ENCODE measurements around the gene ERICH6B. TPM values are rescaled to one million over a fixed set of nuclear protein-coding genes. Genes with fewer than 3 reads are reported as not detected.

The ERICH6B gene
- total and polyA plus RNA-seq, 2 of the 8 experiments (the other 6 are each of a cell fraction or from before 2014, with no cell fraction given) = not detected

DNA sequence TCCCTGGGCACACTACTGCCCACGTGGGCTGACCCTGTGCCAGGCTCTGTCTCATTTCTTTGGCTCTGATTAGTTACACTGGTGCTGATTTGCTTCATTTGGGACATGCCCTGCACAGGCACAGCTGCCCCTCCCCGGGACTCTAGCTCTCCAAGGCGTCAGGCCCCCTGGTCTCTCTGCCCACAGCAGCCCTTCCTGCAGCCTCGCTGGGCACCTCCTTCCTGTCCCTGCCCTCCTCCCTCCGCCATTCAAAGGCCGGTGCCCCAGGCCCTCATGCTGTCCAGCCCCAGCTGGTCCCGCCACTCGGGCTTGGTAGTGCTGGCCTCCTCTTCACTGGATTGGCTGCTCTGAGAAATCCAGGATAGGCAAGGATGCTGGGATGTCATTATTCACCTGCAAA, 73.1 kb downstream of the ERICH6B start (continued):
- no peak for TF ChIP-seq RAD21 (IDR thresholded peaks at IDR 0.05 in 1 of 2, conservative IDR thresholded peaks at IDR 0.05 in 1 of 2; ENCODE audit: low read depth in 2 of 2, low read length in 2 of 2)
